IPS DF 6.9 (cell line): Measurements from ENCODE around the gene SC5D.
A peak's percentile ranks its signal among the peaks of the same experiment; 100 is the strongest.

Experiments
- DNase-seq: peaks from one replicate; pipeline ENCODE4 v3.0.0-alpha.2; 2013; ENCODE audit warnings: low read depth, low spot score
- H3K27ac ChIP-seq: one replicate; pipeline ENCODE4 v1.5.1; 2013; ENCODE audit warnings: low read length, control low read depth
- H3K27me3 ChIP-seq: 2 replicates; pipeline ENCODE4 v1.6.1; 2013; ENCODE audit warnings: mild to moderate bottlenecking, low read length; ENCODE audit not compliant: control insufficient read depth, insufficient read depth
- H3K36me3 ChIP-seq: 2 replicates; pipeline ENCODE4 v1.6.1; 2013; ENCODE audit warnings: low read length; ENCODE audit not compliant: control insufficient read depth, insufficient read depth
- H3K4me1 ChIP-seq: 2 replicates; pipeline ENCODE4 v1.6.1; 2013; ENCODE audit warnings: low read length; ENCODE audit not compliant: control insufficient read depth, insufficient read depth
- H3K4me3 ChIP-seq: 2 replicates; pipeline ENCODE4 v1.5.1; 2013; ENCODE audit warnings: mild to moderate bottlenecking, low read length
- H3K9me3 ChIP-seq: 2 replicates; pipeline ENCODE4 v1.6.1; 2013; ENCODE audit warnings: low read length, inconsistent platforms; ENCODE audit not compliant: control insufficient read depth, insufficient read depth
- WGBS: extraction: QIAGEN DNeasy Blood & Tissue Kit; methylation state at CpG from one replicate; pipeline ENCODE4 v1.1.7; 2013; ENCODE audit warnings: mixed read lengths, missing lambda C conversion rate; ENCODE audit not compliant: insufficient read length, insufficient coverage; 5-methylcytosine and 5-hydroxymethylcytosine counted together

The SC5D gene, protein sequence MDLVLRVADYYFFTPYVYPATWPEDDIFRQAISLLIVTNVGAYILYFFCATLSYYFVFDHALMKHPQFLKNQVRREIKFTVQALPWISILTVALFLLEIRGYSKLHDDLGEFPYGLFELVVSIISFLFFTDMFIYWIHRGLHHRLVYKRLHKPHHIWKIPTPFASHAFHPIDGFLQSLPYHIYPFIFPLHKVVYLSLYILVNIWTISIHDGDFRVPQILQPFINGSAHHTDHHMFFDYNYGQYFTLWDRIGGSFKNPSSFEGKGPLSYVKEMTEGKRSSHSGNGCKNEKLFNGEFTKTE

DNA sequence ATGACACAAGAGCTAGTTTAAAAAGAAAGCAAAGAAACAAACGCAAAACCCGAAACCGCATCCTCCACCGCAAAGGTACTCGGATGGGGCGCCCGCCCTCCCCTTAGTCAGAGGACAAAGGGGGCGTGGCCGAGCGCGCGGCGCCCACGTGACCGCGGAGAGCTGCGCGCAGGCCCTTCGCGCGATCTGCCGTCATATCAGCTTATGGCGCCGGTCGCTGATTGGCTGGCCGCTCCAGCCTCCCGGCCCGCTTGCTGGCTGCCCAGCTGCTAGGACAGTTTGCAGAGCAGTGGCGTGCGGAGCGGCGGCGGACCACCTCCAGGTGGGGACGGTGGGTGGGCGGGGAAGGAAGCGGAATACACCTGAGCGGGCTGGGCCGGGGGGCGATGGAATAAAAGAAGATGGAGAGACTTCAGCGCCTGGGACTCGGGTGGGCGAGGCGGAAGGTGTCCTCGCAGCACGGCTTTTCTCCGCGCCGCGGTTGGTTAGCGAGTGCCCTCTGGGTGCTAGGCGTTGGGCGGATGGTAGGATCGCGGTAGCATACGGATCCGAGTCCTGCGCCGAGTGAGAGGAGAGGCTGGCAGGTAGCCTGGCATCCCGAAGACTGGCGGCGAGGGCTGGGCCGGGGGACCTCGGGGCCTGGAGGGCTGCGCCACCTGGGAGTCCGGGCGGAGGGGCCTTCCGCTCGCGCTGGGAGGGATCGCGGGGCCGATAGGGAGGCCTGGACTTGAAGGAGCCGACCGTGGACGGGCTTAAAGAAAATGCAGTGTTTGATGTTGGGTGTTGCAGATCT lies at the start of gene SC5D:
TSS of gene SC5D (plus strand) at position 277 of the 793 bp plus-strand sequence. CDS start 10,605 bp downstream, outside the sequence.
- 0 out of 2 replicates have a peak, but pooled peaks cover 3% of the 10 kb centered on the region for H3K4me1 ChIP-seq
- no peak within 1 kb of the TSS for H3K27ac ChIP-seq
- no peaks in the 10 kb centered on the region for H3K36me3 ChIP-seq
- H3K4me3 ChIP-seq, result peak within 1 kb of the TSS; percentile 75
- no peaks in the 10 kb centered on the region for H3K27me3 ChIP-seq
- H3K9me3 ChIP-seq, result no peaks in the 10 kb centered on the region
- DNase-seq, result peak; percentile 91
- no CpG with 5 or more reads among the region's 75 CpGs for WGBS

DNA sequence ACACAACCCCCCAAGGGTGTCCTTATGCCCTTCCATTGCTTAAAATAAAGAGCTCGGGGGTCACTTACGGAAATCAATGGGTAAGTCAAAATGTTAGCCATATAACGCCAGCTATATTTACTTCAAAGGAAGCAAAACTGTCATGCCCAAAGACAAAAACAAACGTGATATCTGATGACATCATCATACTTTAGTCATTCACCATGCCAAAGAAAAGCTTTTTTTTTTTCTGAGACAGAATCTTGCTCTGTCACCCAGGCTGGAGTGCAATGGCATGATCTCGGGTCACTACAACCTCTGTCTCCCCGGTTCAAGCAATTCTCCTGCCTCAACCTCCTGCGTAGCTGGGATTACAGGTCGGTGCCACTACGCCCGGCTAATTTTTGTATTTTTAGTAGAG lies 47.7 kb upstream of the SC5D start:
- Histone ChIP-seq H3K4me1 (peaks cover 2% of the 10 kb centered on the region; the same call in 1 of the 2 replicates), H3K27me3 (no peaks in the 10 kb centered on the region), H3K27ac (no peak overlapping the region), H3K36me3 (no peaks in the 10 kb centered on the region), H3K4me3 (no peak overlapping the region), H3K9me3 (no peaks in the 10 kb centered on the region)
- WGBS, result no CpG with 5 or more reads among the region's 10 CpGs
- DNase-seq, result no peak

DNA sequence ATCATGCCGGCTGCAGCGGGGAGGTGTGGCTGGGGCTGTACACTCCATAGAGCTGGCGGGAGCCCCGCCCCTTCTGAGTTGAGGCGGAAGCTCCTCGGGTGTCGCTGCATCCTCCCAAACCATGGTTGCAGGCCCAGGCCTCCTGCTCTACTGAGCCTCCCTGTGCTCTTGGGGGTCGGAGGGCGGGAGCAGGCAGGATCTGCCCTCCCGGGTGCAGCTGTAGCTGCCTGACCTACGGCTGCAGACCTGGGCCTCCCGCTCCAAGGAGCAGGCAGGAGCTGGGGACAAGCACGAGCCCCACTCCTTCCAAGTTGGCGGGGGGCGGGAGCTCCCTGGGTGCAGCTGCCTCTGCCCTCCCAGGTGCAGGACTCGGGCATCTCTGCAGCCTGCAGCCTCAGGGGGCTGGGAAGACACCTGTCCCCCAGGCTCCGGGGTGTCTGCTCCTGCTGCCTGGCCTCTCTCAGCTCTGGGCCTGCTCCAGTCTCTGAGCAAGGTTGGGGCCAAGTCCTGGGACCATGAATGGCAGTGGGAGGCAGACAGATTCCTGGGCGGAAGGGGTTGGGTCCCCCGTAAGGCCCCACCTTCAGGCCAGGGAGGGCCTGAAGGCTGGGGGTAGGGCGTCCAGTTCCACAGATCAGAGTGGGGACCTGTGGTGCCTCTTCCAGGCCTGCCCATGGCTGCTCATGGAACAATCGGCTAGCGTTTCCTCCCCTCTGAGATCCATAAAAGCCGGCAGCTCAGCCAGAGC lies 46.4 kb upstream of the SC5D start:
- DNase-seq, result no peak
- Histone ChIP-seq H3K36me3 (no peaks in the 10 kb centered on the region), H3K27me3 (no peaks in the 10 kb centered on the region; the same call in 1 of the 2 replicates), H3K4me1 (peaks cover 2% of the 10 kb centered on the region; the same call in 1 of the 2 replicates), H3K27ac (no peak overlapping the region), H3K9me3 (no peaks in the 10 kb centered on the region), H3K4me3 (no peak overlapping the region)
- no CpG with 5 or more reads among the region's 23 CpGs for WGBS

DNA sequence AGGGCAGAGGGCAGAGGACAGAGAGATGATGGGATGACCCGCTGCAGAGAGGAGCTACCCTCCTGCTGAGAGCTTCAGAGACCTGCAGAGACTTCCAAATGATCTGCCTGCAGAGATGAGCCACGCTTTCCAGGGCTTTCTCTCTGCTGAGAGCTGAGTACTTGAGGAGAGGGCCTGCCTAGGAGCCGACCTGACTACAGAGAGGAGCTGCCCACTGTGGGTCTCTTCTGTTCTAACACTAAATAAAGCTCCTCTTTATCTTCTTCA lies 45.9 kb upstream of the SC5D start:
- no peak overlapping the region for H3K4me3 ChIP-seq
- H3K27me3 ChIP-seq, result no peaks in the 10 kb centered on the region; the same call in 1 of the 2 replicates
- no peak for DNase-seq
- WGBS, result no CpG with 5 or more reads among the region's 3 CpGs
- H3K4me1 ChIP-seq, result peaks cover 2% of the 10 kb centered on the region; the same call in 1 of the 2 replicates
- H3K27ac ChIP-seq, result no peak overlapping the region
- no peaks in the 10 kb centered on the region for H3K9me3 ChIP-seq
- no peaks in the 10 kb centered on the region for H3K36me3 ChIP-seq

DNA sequence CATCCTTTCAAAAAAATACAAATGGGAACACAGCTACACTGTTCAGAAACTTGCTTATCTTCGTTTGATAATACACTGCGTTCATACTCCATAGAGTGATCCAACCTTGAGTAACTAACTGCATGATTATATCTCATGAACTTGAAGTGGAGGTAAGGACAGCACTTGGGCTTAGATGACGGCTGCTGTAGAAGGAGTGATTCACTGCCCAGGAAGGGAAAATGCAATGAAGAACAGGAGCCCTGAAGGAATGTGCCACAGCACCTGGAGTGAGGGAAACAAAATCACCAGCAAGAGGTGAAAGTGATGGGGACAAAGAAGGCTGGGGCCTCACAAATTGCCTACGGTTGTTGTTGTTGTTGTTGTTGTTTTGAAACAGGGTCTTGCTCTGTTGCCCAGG lies 44.1 kb upstream of the SC5D start:
- no peak overlapping the region for H3K4me3 ChIP-seq
- H3K27ac ChIP-seq, result no peak overlapping the region
- no peaks in the 10 kb centered on the region for H3K9me3 ChIP-seq
- DNase-seq, result no peak
- H3K27me3 ChIP-seq, result no peaks in the 10 kb centered on the region; the same call in 1 of the 2 replicates
- H3K36me3 ChIP-seq, result no peaks in the 10 kb centered on the region
- H3K4me1 ChIP-seq, result no peaks in the 10 kb centered on the region
- WGBS, result no CpG with 5 or more reads among the region's 4 CpGs

DNA sequence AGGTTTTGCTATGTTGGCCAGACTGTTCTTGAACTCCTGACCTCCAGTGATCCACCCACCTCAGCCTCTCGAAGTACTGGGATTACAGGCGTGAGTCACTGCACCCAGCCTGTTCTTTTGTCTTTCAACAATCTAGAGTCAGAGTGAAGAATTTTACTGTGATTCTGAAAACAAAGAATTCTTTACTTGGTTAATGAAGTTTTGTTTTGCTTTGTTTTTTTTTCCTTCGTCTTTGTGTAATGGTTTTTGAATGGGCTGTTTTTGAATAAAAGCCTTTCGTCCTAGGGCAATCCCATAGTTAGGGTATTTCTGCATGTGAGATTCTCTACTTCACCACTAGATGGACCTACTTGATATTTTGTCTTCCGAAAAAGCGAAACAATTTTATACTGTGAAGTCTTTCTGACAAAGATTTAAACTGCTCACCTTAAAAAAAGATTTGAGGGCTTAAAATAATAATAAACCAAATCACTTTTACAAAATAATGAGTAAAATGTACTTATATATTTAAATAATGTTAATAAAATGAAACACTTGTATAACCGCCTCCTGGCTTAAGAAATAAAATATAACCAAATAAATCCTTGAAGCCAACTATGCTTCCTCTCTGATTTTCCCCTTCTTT lies 43.4 kb upstream of the SC5D start:
- no peak overlapping the region for H3K4me3 ChIP-seq
- H3K27me3 ChIP-seq, result no peaks in the 10 kb centered on the region; the same call in 1 of the 2 replicates
- no peak for DNase-seq
- no peaks in the 10 kb centered on the region for H3K4me1 ChIP-seq
- no peaks in the 10 kb centered on the region for H3K9me3 ChIP-seq
- WGBS, result no CpG with 5 or more reads among the region's 7 CpGs
- H3K27ac ChIP-seq, result no peak overlapping the region
- H3K36me3 ChIP-seq, result no peaks in the 10 kb centered on the region

DNA sequence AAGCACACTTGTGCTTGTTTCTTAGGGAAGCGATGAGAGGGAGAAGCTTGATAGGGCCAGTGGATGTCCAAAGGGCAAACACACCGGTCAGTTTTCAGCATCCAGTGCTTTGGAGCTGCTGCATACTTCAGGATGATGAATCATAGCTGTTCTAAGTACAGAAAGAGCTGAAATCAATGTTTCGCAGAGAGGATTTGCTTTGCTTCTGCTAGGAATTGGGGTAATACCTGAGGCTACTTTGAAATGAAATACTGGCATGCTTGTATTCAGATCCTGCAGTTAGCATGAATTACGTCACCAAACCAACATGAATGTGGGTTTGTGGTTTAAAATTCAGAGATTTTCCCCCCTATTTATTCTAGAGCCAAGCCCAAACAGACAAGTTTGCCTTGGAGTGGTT lies 41.7 kb upstream of the SC5D start:
- Histone ChIP-seq H3K36me3 (no peaks in the 10 kb centered on the region), H3K4me1 (peaks cover 2% of the 10 kb centered on the region; the same call in 1 of the 2 replicates), H3K4me3 (no peak overlapping the region), H3K27ac (no peak overlapping the region), H3K9me3 (no peaks in the 10 kb centered on the region), H3K27me3 (no peaks in the 10 kb centered on the region; the same call in 1 of the 2 replicates)
- WGBS, result no CpG with 5 or more reads among the region's 4 CpGs
- no peak for DNase-seq

DNA sequence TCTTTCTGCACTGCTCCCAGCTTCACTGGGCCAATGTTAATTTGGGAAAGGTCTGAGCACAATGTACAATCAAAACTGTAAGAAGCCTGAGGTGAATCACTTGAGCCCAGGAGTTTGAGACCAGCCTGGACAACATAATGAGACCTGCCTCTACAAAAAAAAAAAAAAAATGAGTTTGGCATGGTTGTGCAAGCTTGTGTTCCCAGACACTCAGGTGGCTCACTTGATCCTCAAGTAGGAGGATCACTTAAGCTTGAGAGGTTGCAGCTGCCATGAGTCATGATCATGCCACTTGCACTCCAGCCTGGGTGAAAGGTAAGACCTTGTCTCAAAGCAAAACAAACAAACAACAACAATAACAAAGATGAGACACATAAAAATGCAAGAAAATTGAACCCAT lies 38.6 kb upstream of the SC5D start:
- Histone ChIP-seq H3K36me3 (no peaks in the 10 kb centered on the region), H3K4me1 (peaks cover 2% of the 10 kb centered on the region; the same call in 1 of the 2 replicates), H3K9me3 (no peaks in the 10 kb centered on the region), H3K4me3 (no peak overlapping the region), H3K27me3 (no peaks in the 10 kb centered on the region; the same call in 1 of the 2 replicates), H3K27ac (no peak overlapping the region)
- no peak for DNase-seq

DNA sequence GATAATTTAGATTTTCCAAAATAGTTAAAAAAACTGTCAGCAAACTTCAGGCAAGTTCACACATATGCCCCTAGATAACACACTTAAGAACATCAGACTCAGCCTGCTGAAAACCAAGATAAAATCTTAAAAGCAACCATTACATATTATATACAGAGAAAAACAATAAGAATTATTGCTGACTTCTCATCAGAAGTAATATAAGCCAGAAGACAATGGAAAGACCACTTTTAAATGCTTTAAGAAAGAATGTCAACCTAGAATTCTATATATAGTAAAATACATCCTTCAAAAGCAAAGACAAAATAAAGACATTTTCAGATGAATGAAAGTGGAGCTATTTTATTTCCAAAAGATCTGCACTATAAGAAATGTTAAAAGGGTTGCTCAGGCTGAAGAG lies 37.8 kb upstream of the SC5D start:
- DNase-seq, result no peak
- peaks cover 2% of the 10 kb centered on the region; the same call in 1 of the 2 replicates for H3K4me1 ChIP-seq
- H3K27ac ChIP-seq, result no peak overlapping the region

DNA sequence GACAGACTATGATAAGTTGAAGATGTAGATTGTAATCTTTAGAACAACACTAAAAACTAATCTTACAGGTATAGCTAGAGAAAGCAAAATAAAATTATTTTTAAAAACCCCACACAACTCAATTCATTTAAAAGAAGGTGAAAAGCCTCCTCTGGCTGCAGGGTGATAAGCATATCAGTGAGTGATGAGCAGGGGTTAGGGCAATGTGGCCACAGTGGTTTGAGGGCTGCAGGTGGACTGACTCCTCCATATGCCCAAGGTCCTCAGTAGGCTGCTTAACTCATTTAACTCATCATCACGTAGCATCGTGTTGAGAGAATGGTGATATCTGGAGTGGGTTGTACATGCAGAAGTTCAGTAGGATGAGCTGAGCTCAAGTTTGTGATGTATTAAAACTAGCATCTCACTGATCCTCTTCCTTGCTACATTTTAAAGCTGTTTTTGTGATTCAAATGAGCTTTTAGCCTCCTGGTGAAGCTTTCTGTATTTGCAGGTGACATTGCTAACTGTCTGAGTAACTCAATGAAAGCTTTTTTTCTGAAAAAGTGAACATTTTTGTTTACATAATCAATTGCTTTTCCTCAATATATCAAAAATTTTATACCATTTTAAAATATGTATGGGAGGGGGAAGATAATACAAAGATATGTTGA lies 37.0 kb upstream of the SC5D start:
- H3K27ac ChIP-seq, result no peak overlapping the region
- peaks cover 2% of the 10 kb centered on the region; the same call in 1 of the 2 replicates for H3K4me1 ChIP-seq
- no peaks in the 10 kb centered on the region for H3K36me3 ChIP-seq
- no peak overlapping the region for H3K4me3 ChIP-seq
- DNase-seq, result no peak
- H3K9me3 ChIP-seq, result no peaks in the 10 kb centered on the region
- H3K27me3 ChIP-seq, result no peaks in the 10 kb centered on the region
- no CpG with 5 or more reads among the region's 2 CpGs for WGBS

More for the DNA sequence above, 37.8 kb upstream of the SC5D start:
- Histone ChIP-seq H3K36me3 (no peaks in the 10 kb centered on the region), H3K9me3 (no peaks in the 10 kb centered on the region), H3K4me3 (no peak overlapping the region), H3K27me3 (no peaks in the 10 kb centered on the region; the same call in 1 of the 2 replicates)
